Fibroblast of lung (primary cell): ENCODE measurements around the gene THRB. TPM values are rescaled to one million over a fixed set of nuclear protein-coding genes. Genes with fewer than 3 reads are reported as not detected.

Source experiments
- DNase-seq, 2 donors: peaks; one replicate each; pipeline versions ENCODE4 v3.0.0 to v3.0.0-alpha.2; 2010; ENCODE audit warnings: low read depth in 2 of 2
- H2AFZ ChIP-seq: 2 replicates; pipeline ENCODE4 v1.5.1; 2012; ENCODE audit warnings: low read length, control low read depth, inconsistent platforms
- H3K27ac ChIP-seq: 2 replicates; pipeline ENCODE4 v1.5.1; 2011; ENCODE audit warnings: low read length, control low read depth; ENCODE audit not compliant: insufficient read depth
- H3K27me3 ChIP-seq: 2 replicates; pipeline ENCODE4 v1.5.1; 2011; ENCODE audit warnings: mild to moderate bottlenecking, low read length; ENCODE audit not compliant: control insufficient read depth, insufficient read depth
- H3K36me3 ChIP-seq: 2 replicates; pipeline ENCODE4 v1.5.1; 2011; ENCODE audit warnings: low read length; ENCODE audit not compliant: control insufficient read depth, insufficient read depth
- H3K4me1 ChIP-seq: 2 replicates; pipeline ENCODE4 v1.5.1; 2011; ENCODE audit warnings: low read length; ENCODE audit not compliant: control insufficient read depth, insufficient read depth; ENCODE audit errors: extremely low read depth
- H3K4me2 ChIP-seq: 2 replicates; pipeline ENCODE4 v1.5.1; 2011; ENCODE audit warnings: low read length, control low read depth; ENCODE audit not compliant: insufficient read depth; ENCODE audit errors: extremely low read depth
- H3K4me3 ChIP-seq, 4 experiments: fragments of 200-600 bp in 1 of 4; sonication (generic) in 1 of 4; replicated peaks in 1 of 4; 2 replicates each; pipeline ENCODE4 v1.5.1; 2011 to 2016; ENCODE audit warnings: low read length in 4 of 4, low read depth in 3 of 4, mild to moderate bottlenecking in 3 of 4, control low read depth in 2 of 4, inconsistent platforms in 1 of 4, mixed read lengths in 1 of 4; ENCODE audit not compliant: insufficient read depth in 1 of 4; ENCODE audit errors: control extremely low read depth in 1 of 4
- H3K79me2 ChIP-seq: 2 replicates; pipeline ENCODE4 v1.5.1; 2012; ENCODE audit warnings: mild to moderate bottlenecking, low read length, inconsistent platforms; ENCODE audit not compliant: control insufficient read depth, insufficient read depth
- H3K9ac ChIP-seq: 2 replicates; pipeline ENCODE4 v1.5.1; 2011; ENCODE audit warnings: mild to moderate bottlenecking, low read length, control low read depth; ENCODE audit not compliant: insufficient read depth
- H3K9me3 ChIP-seq: 2 replicates; pipeline ENCODE4 v1.5.1; 2012; ENCODE audit warnings: low read depth, low read length; ENCODE audit not compliant: control insufficient read depth, insufficient read depth
- H4K20me1 ChIP-seq: 2 replicates; pipeline ENCODE4 v1.5.1; 2011; ENCODE audit warnings: low read length; ENCODE audit not compliant: control insufficient read depth, insufficient read depth; ENCODE audit errors: extremely low read depth
- EZH2 ChIP-seq: IDR thresholded peaks from 2 replicates; pipeline ENCODE4 v1.5.1; 2012; ENCODE audit warnings: low read length, control low read depth, mild to moderate bottlenecking; ENCODE audit errors: missing control alignments
- polyA plus RNA-seq, 2 donors: library from polyadenylated mRNA; depleted of rRNA in 1 of 2; stranded (reverse) in 1 of 2; unstranded in 1 of 2; fragments of >200 nt; gene quantifications; 2 replicates each; pipeline ENCODE4 v1.2.1, GENCODE V29; 2011 to 2012; ENCODE audit warnings: missing spikeins in 1 of 2
- total RNA-seq: library from RNA; depleted of rRNA; stranded (reverse); fragments of >200 nt; gene quantifications from 2 replicates; pipeline ENCODE4 v1.2.1, GENCODE V29; 2014
- TF ChIP-seq, protein P1 (sequence below), 2 donors: IDR thresholded peaks in 1 of 2; conservative IDR thresholded peaks in 1 of 2; 1 replicate in 1 of 2; 2 replicates in 1 of 2; pipeline ENCODE4 v1.5.1; 2011 to 2012; ENCODE audit warnings: low read length in 2 of 2, control low read depth in 1 of 2, inconsistent platforms in 1 of 2, low read depth in 1 of 2, mild to moderate bottlenecking in 1 of 2

Gene THRB
- total and polyA plus RNA-seq, 2 donors (not counting 1 experiment from before 2014, with no cell fraction given) = 4.2 to 7.4 TPM

GRCh38 chr3:24394754-24395153, 99.9 kb downstream of the THRB start:
- H3K9ac ChIP-seq = no peak overlapping the region
- no peak overlapping the region for H3K4me2 ChIP-seq
- no peak for TF ChIP-seq EZH2
- TF ChIP-seq, protein P1, sequence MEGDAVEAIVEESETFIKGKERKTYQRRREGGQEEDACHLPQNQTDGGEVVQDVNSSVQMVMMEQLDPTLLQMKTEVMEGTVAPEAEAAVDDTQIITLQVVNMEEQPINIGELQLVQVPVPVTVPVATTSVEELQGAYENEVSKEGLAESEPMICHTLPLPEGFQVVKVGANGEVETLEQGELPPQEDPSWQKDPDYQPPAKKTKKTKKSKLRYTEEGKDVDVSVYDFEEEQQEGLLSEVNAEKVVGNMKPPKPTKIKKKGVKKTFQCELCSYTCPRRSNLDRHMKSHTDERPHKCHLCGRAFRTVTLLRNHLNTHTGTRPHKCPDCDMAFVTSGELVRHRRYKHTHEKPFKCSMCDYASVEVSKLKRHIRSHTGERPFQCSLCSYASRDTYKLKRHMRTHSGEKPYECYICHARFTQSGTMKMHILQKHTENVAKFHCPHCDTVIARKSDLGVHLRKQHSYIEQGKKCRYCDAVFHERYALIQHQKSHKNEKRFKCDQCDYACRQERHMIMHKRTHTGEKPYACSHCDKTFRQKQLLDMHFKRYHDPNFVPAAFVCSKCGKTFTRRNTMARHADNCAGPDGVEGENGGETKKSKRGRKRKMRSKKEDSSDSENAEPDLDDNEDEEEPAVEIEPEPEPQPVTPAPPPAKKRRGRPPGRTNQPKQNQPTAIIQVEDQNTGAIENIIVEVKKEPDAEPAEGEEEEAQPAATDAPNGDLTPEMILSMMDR (conservative IDR thresholded peaks at IDR 0.05 in 1 of 2, IDR thresholded peaks at IDR 0.05 in 1 of 2; ENCODE audit: low read depth in 1 of 2, low read length in 2 of 2) = no peak
- no peaks in the 10 kb centered on the region for H3K9me3 ChIP-seq
- no peaks in the 10 kb centered on the region for H3K4me1 ChIP-seq
- H3K79me2 ChIP-seq = no peaks in the 10 kb centered on the region
- H3K36me3 ChIP-seq = no peaks in the 10 kb centered on the region
- DNase-seq = no peak
- H2AFZ ChIP-seq = no peak overlapping the region
- no peak overlapping the region for H3K4me3 ChIP-seq
- H4K20me1 ChIP-seq = no peaks in the 10 kb centered on the region
- H3K27ac ChIP-seq = no peak overlapping the region
- no peaks in the 10 kb centered on the region for H3K27me3 ChIP-seq

- no peak overlapping the region for H3K27ac ChIP-seq
- no peak overlapping the region for H3K9ac ChIP-seq
- H3K36me3 ChIP-seq = no peaks in the 10 kb centered on the region
- TF ChIP-seq, protein P1 (conservative IDR thresholded peaks at IDR 0.05 in 1 of 2, IDR thresholded peaks at IDR 0.05 in 1 of 2; ENCODE audit: low read depth in 1 of 2, low read length in 2 of 2) = no peak
- no peak for TF ChIP-seq EZH2
- no peak overlapping the region for H3K4me2 ChIP-seq
- H3K9me3 ChIP-seq = no peaks in the 10 kb centered on the region
- no peak overlapping the region for H3K4me3 ChIP-seq
- H3K4me1 ChIP-seq = no peaks in the 10 kb centered on the region
- H2AFZ ChIP-seq = no peak overlapping the region
- H3K27me3 ChIP-seq = no peaks in the 10 kb centered on the region
- DNase-seq = no peak
- no peaks in the 10 kb centered on the region for H4K20me1 ChIP-seq
- no peaks in the 10 kb centered on the region for H3K79me2 ChIP-seq
These were observed 101.3 kb downstream of the THRB start for GRCh38 chr3:24393316-24393715.

GRCh38 chr3:24390169-24391130, 104.2 kb downstream of the THRB start:
- Histone ChIP-seq H3K27me3 (no peaks in the 10 kb centered on the region), H3K79me2 (no peaks in the 10 kb centered on the region), H3K27ac (no peak overlapping the region), H3K4me3 (no peak overlapping the region), H3K4me1 (no peaks in the 10 kb centered on the region), H3K36me3 (no peaks in the 10 kb centered on the region), H3K4me2 (no peak overlapping the region), H3K9ac (no peak overlapping the region), H4K20me1 (no peaks in the 10 kb centered on the region), H2AFZ (no peak overlapping the region), H3K9me3 (no peaks in the 10 kb centered on the region)
- peak in 1 of 2 donors; percentile 7 for DNase-seq
- TF ChIP-seq, protein P1 (conservative IDR thresholded peaks at IDR 0.05 in 1 of 2, IDR thresholded peaks at IDR 0.05 in 1 of 2; ENCODE audit: low read depth in 1 of 2, low read length in 2 of 2) = no peak
- no peak for TF ChIP-seq EZH2
